ENCODE results near the gene ARHGEF1. TPM values are rescaled to one million over a fixed set of nuclear protein-coding genes. Genes with fewer than 3 reads are reported as not detected.

Gene ARHGEF1
- total RNA-seq, 1 experiment from 2014 or later = 50.8 TPM

- Histone ChIP-seq H3K79me2 (ENCODE audit: low read length) (peaks cover 23% of the 10 kb centered on the region), H4K20me1 (ENCODE audit: low read length) (no peaks in the 10 kb centered on the region), H3F3A (ENCODE audit: low read length, unreplicated experiment) (no peaks in the 10 kb centered on the region), H3K9me3 (ENCODE audit: low read length) (no peaks in the 10 kb centered on the region), H3K27me3 (ENCODE audit: low read length) (no peaks in the 10 kb centered on the region), H3K27ac (ENCODE audit: low read length) (no peak overlapping the region), H2AFZ (ENCODE audit: low read length) (no peak overlapping the region), H3K4me3 (ENCODE audit: low read length) (no peak overlapping the region), H3K36me3 (ENCODE audit: low read depth, low read length) (peaks cover 6% of the 10 kb centered on the region), H3K9me2 (replicated peaks; ENCODE audit: low read length) (no peaks in the 10 kb centered on the region), H3K4me1 (ENCODE audit: insufficient read depth, low read length) (peaks cover 24% of the 10 kb centered on the region), H3K4me2 (ENCODE audit: low read length) (no peak overlapping the region), H3K9ac (ENCODE audit: low read length) (no peak overlapping the region)
- BruUV-seq (replicated peaks) = no TSS peak
- intact Hi-C loops (cut with micrococcal nuclease) = no loop called here
- ATAC-seq (no peak), DNase-seq (no peak)
- ChIA-PET CTCF (no interaction called here), POLR2A (ENCODE audit: unreplicated experiment) (no interaction called here)
- TF ChIP-seq EZH2phosphoT487 (IDR thresholded peaks at IDR 0.05; ENCODE audit: borderline replicate concordance, low read length) (no peak), EZH2 (IDR thresholded peaks at IDR 0.05; ENCODE audit: low read length, unreplicated experiment) (no peak), CTCF (conservative IDR thresholded peaks at IDR 0.05; ENCODE audit: low read depth, low read length) (no peak)
Observed at GRCh38 chr19:41890936-41891335, 8.0 kb downstream of the ARHGEF1 start.

- no peak overlapping the region for H3K9ac ChIP-seq (ENCODE audit: low read length)
- CTCF ChIA-PET = no interaction called here
Observed at GRCh38 chr19:41892173-41892902, 9.4 kb downstream of the ARHGEF1 start.

More at GRCh38 chr19:41892173-41892902, 9.4 kb downstream of the ARHGEF1 start:
- H3K4me2 ChIP-seq (ENCODE audit: low read length) = no peak overlapping the region
- H3K36me3 ChIP-seq (ENCODE audit: low read depth, low read length) = peaks cover 6% of the 10 kb centered on the region
- no peak overlapping the region for H3K4me3 ChIP-seq (ENCODE audit: low read length)
- ATAC-seq (no peak), DNase-seq (no peak)
- peaks cover 10% of the 10 kb centered on the region; the same call in 1 of the 2 replicates for H3K79me2 ChIP-seq (ENCODE audit: low read length)
- no peaks in the 10 kb centered on the region for H3K9me2 ChIP-seq (replicated peaks; ENCODE audit: low read length)
- intact Hi-C loops (cut with micrococcal nuclease) = no loop called here
- H3K9me3 ChIP-seq (ENCODE audit: low read length) = no peaks in the 10 kb centered on the region
- no peak overlapping the region for H3K27ac ChIP-seq (ENCODE audit: low read length)
- H2AFZ ChIP-seq (ENCODE audit: low read length) = no peak overlapping the region
- H3K27me3 ChIP-seq (ENCODE audit: low read length) = no peaks in the 10 kb centered on the region
- POLR2A ChIA-PET (ENCODE audit: unreplicated experiment) = no interaction called here
- no peaks in the 10 kb centered on the region for H3F3A ChIP-seq (ENCODE audit: low read length, unreplicated experiment)
- no peaks in the 10 kb centered on the region for H4K20me1 ChIP-seq (ENCODE audit: low read length)
- peaks cover 10% of the 10 kb centered on the region for H3K4me1 ChIP-seq (ENCODE audit: insufficient read depth, low read length)
- BruUV-seq (replicated peaks) = no TSS peak
- no peak for TF ChIP-seq EZH2 (IDR thresholded peaks at IDR 0.05; ENCODE audit: low read length, unreplicated experiment)
- no peak for TF ChIP-seq EZH2phosphoT487 (IDR thresholded peaks at IDR 0.05; ENCODE audit: borderline replicate concordance, low read length)
- no peak for TF ChIP-seq CTCF (conservative IDR thresholded peaks at IDR 0.05; ENCODE audit: low read depth, low read length)
